ENCODE results near the gene PTPN4. TPM values are rescaled to one million over a fixed set of nuclear protein-coding genes. Genes with fewer than 3 reads are reported as not detected.

The PTPN4 gene
- total RNA-seq, 1 experiment from 2014 or later, result 80.5 TPM

GRCh38 chr2:119745566-119745965 is 14.2 kb upstream of the PTPN4 start:
- Histone ChIP-seq H4K5ac (ENCODE audit: insufficient read length, low read depth, low read length) (no peak overlapping the region), H3K14ac (ENCODE audit: insufficient read depth, low read length) (no peak overlapping the region), H3K27me3 (ENCODE audit: insufficient read depth, low read length) (no peaks in the 10 kb centered on the region), H4K91ac (ENCODE audit: insufficient read length, low read depth, low read length) (no peak overlapping the region), H2BK120ac (ENCODE audit: low read depth, low read length, poor library complexity, severe bottlenecking) (no peak overlapping the region), H3K4me1 (ENCODE audit: insufficient read depth, low read length) (0 out of 2 replicates have a peak, but pooled peaks cover 2% of the 10 kb centered on the region), H3K18ac (ENCODE audit: insufficient read length, low read depth, low read length) (no peak overlapping the region), H2BK20ac (ENCODE audit: low read depth, low read length, poor library complexity, severe bottlenecking) (no peak overlapping the region), H3K4ac (ENCODE audit: low read depth, low read length) (no peak overlapping the region), H3K23ac (ENCODE audit: insufficient read length, low read depth, low read length) (no peak overlapping the region), H3K9ac (ENCODE audit: extremely low read depth, insufficient read length, low read length) (no peak overlapping the region), H2BK15ac (ENCODE audit: low read depth, low read length) (no peak overlapping the region), H3K23me2 (ENCODE audit: insufficient read length, low read depth, low read length, poor library complexity, severe bottlenecking) (no peaks in the 10 kb centered on the region), H2AK5ac (ENCODE audit: insufficient read length, low read length) (no peak overlapping the region), H3K79me2 (ENCODE audit: insufficient read depth, low read length) (no peaks in the 10 kb centered on the region), H4K8ac (replicated peaks; ENCODE audit: insufficient read length, low read depth, low read length) (no peak overlapping the region), H3K9me3 (ENCODE audit: control insufficient read depth, low read depth, low read length) (no peaks in the 10 kb centered on the region), H3K56ac (ENCODE audit: insufficient read length, low read depth, low read length) (no peak overlapping the region), H3K27ac (ENCODE audit: insufficient read length, low read depth, low read length) (no peak overlapping the region), H3K4me2 (ENCODE audit: insufficient read depth, insufficient read length, low read length) (no peak overlapping the region), H2BK5ac (ENCODE audit: insufficient read length, low read length) (no peak overlapping the region), H2AFZ (ENCODE audit: low read length) (no peak overlapping the region), H3K79me1 (ENCODE audit: insufficient read depth, low read depth, low read length, poor library complexity, severe bottlenecking) (no peaks in the 10 kb centered on the region), H3T11ph (ENCODE audit: low read length) (no peak overlapping the region), H4K20me1 (ENCODE audit: control insufficient read depth, insufficient read depth, insufficient read length) (no peaks in the 10 kb centered on the region), H2BK12ac (ENCODE audit: insufficient read length, low read depth, low read length) (no peak overlapping the region)
- Mint-ChIP-seq H3K4me3 (no peak overlapping the region), H3K27ac (no peak overlapping the region), H3K9me3 (no peaks in the 10 kb centered on the region), H3K4me1 (peaks cover 16 to 17% of the 10 kb centered on the region in 2 experiments), H3K27me3 (ENCODE audit: low read depth) (peaks cover 5% of the 10 kb centered on the region), H3K36me3 (ENCODE audit: insufficient read depth in 1 of 3, low read depth in 3 of 3) (no peaks in the 10 kb centered on the region)
- no peak for DNase-seq
- no peak for TF ChIP-seq CTCF (conservative IDR thresholded peaks at IDR 0.05)
- WGBS (ENCODE audit: extremely low coverage, insufficient read length, low lambda C conversion rate), result no CpG with 5 or more reads among the region's 2 CpGs
